ENCODE results near the gene KRT75. TPM values are rescaled to one million over a fixed set of nuclear protein-coding genes. Genes with fewer than 3 reads are reported as not detected.

KRT75 gene
- total RNA-seq, 1 experiment from 2014 or later, result not detected

- no peaks in the 10 kb centered on the region for H4K20me1 ChIP-seq (ENCODE audit: insufficient read depth)
- DNase-seq (ENCODE audit: low read depth, low spot score), result no peak
- ATAC-seq, result no peak
- H3K79me2 ChIP-seq (ENCODE audit: insufficient read depth, low read length), result no peaks in the 10 kb centered on the region
- no peaks in the 10 kb centered on the region for H3K9me3 ChIP-seq (ENCODE audit: control insufficient read depth in 1 of 2, insufficient read depth in 1 of 2, low read depth in 1 of 2, low read length in 2 of 2)
- no peaks in the 10 kb centered on the region for H3K27me3 ChIP-seq (ENCODE audit: insufficient read depth, low read length)
- no peak overlapping the region for H3K9ac ChIP-seq (ENCODE audit: low read length)
- TF ChIP-seq CTCF (IDR thresholded peaks at IDR 0.05 in 2 of 3, conservative IDR thresholded peaks at IDR 0.05 in 1 of 3; ENCODE audit: borderline replicate concordance in 1 of 3, insufficient read depth in 1 of 3, low read depth in 2 of 3, low read length in 2 of 3), result no peak
- TF ChIP-seq JUND (IDR thresholded peaks at IDR 0.05), result no peak
- TF ChIP-seq YY1 (IDR thresholded peaks at IDR 0.05; ENCODE audit: extremely low read depth, insufficient replicate concordance, low read depth, low read length), result no peak
- TF ChIP-seq EGR1 (IDR thresholded peaks at IDR 0.05; ENCODE audit: low read depth), result no peak
- TF ChIP-seq POLR2AphosphoS5 (IDR thresholded peaks at IDR 0.05; ENCODE audit: low read depth, low read length), result no peak
- no peak for TF ChIP-seq TCF7L2 (IDR thresholded peaks at IDR 0.05; ENCODE audit: borderline replicate concordance, extremely low read depth, insufficient read depth, insufficient read length)
- TF ChIP-seq CEBPB (IDR thresholded peaks at IDR 0.05; ENCODE audit: low read depth), result no peak
- TF ChIP-seq ATF3 (IDR thresholded peaks at IDR 0.05), result no peak
- TF ChIP-seq MAX (IDR thresholded peaks at IDR 0.05), result no peak
- TF ChIP-seq ELF1 (IDR thresholded peaks at IDR 0.05; ENCODE audit: borderline replicate concordance, low read depth), result no peak
- no peak for TF ChIP-seq SIN3A (IDR thresholded peaks at IDR 0.05; ENCODE audit: low read depth)
- no peak for TF ChIP-seq SP1 (IDR thresholded peaks at IDR 0.05; ENCODE audit: low read depth)
- no peak for TF ChIP-seq CBX3 (IDR thresholded peaks at IDR 0.05; ENCODE audit: low read depth)
- TF ChIP-seq EZH2phosphoT487 (IDR thresholded peaks at IDR 0.05; ENCODE audit: borderline replicate concordance), result no peak
- TF ChIP-seq EZH2 (IDR thresholded peaks at IDR 0.05), result no peak
- no peak for TF ChIP-seq ZNF274 (IDR thresholded peaks at IDR 0.05; ENCODE audit: low read depth, low read length)
- TF ChIP-seq SRF (IDR thresholded peaks at IDR 0.05; ENCODE audit: low read depth), result no peak
- TF ChIP-seq POLR2A (IDR thresholded peaks at IDR 0.05; ENCODE audit: borderline replicate concordance, extremely low read depth, insufficient read depth, insufficient read length), result no peak
- H2AFZ ChIP-seq (ENCODE audit: low read depth, low read length, poor library complexity, severe bottlenecking), result no peak overlapping the region
- H3K4me3 ChIP-seq (replicated peaks in 1 of 2; ENCODE audit: low read depth in 1 of 2, low read length in 2 of 2), result no peak overlapping the region
- H3K27ac ChIP-seq (ENCODE audit: low read depth, low read length), result no peak overlapping the region
- H3K4me2 ChIP-seq (ENCODE audit: low read length), result no peak overlapping the region
- H3K4me1 ChIP-seq (ENCODE audit: control insufficient read depth in 1 of 2, insufficient read depth in 2 of 2, low read length in 2 of 2), result peaks cover 0 to 20% of the 10 kb centered on the region in 2 experiments; a peak in 1 of 4 replicates
- H3K36me3 ChIP-seq (ENCODE audit: control insufficient read depth in 1 of 2, insufficient read depth in 2 of 2, low read length in 2 of 2), result no peaks in the 10 kb centered on the region
- ChIA-PET RAD21 (ENCODE audit: low non-redundant PET in 1 of 2, low total read pairs in 2 of 2, uncharacterized antibody in 2 of 2, unreplicated experiment in 2 of 2) (no interaction called here), CTCF (interaction anchor here (0.6 kb wide), 1 partner anchor 143 kb away, joined by 4 read pairs; no protein-coding TSS in a partner anchor), POLR2A (no interaction called here)
- intact Hi-C loops (cut with micrococcal nuclease), result loop anchor here (5.0 kb wide), 1 partner anchor 193 kb away; no protein-coding TSS in a partner anchor
- no peaks in the 10 kb centered on the region for H3K9me2 ChIP-seq (ENCODE audit: insufficient read depth)
- BruUV-seq (replicated peaks), result no TSS peak
Observed at GRCh38 chr12:52389313-52390207, 44.6 kb downstream of the KRT75 start.
